Smooth muscle cell of the brain vasculature (primary cell): ENCODE measurements around the gene MYO9A.

ENCODE experiments used
- DNase-seq: peaks from one replicate; pipeline ENCODE4 v3.0.0-alpha.2; 2012; ENCODE audit warnings: low read depth, low spot score

Gene MYO9A

GRCh38 chr15:71782422-71783165, 335.4 kb downstream of the MYO9A start:
- no peak for DNase-seq

DNA sequence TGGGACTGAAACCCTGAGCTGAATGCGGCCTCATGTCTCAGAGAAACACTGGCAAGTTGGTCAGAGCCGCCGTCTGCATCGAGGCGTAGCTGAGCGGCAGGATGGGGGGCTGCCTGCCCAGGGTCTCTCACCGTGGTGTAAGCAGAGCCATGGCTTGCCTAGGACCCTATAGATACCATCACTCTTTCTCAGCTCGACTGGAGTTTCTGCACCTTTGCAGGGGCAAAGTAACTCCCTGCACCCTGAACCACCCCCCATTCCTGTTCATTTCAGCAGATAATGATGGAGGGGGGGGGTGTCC, 336.0 kb downstream of the MYO9A start:
- no peak for DNase-seq

- DNase-seq = no peak
These were observed 336.6 kb downstream of the MYO9A start for GRCh38 chr15:71781179-71781964.

DNA sequence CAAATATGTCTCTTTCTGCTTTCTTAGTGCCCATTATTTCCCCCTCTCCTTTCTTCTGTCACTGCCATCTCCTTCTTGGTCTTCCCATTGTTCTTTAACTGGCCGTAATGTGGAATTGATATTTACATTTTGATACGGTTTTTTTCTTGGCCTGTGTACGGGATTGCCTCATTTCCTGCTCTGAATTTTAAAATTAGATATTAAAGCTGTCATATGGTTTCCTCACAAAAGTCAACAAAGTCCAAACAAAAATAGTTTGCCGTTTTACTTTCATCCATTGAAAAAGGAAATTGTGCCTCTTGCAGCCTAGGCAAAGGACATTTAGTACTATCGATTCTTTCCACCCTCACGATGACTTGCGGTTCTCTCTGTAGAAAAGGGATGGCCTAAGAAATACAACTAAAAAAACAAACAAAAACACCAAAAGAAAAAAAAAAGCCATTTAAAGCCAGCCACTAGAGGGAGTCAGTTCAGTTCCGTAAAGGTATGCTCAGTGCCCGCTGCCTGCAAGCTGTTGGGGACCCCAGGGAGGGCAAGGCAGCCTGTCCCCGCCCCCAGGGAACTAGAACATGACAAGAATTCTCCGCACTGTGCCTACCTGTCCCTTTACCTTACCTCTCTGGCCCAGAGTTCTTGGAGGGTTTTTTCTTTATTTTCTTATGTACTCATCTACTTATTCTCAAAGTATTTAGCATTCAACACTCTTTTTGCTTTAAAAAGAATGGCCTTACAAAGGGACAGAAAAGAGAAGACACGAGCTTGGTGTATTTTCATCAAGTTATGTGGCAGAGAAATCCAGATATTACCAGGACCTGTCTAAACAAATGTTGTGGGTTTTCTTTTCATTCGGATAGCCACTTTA, 337.6 kb downstream of the MYO9A start:
- DNase-seq = peak; percentile 31

GRCh38 chr15:71779073-71779797, 338.7 kb downstream of the MYO9A start:
- no peak for DNase-seq

- DNase-seq = no peak
These were observed 340.6 kb downstream of the MYO9A start for GRCh38 chr15:71777216-71777943.

GRCh38 chr15:71776304-71776703, 341.6 kb downstream of the MYO9A start:
- DNase-seq = no peak

GRCh38 chr15:71775856-71776255, 342.1 kb downstream of the MYO9A start:
- DNase-seq = no peak

DNA sequence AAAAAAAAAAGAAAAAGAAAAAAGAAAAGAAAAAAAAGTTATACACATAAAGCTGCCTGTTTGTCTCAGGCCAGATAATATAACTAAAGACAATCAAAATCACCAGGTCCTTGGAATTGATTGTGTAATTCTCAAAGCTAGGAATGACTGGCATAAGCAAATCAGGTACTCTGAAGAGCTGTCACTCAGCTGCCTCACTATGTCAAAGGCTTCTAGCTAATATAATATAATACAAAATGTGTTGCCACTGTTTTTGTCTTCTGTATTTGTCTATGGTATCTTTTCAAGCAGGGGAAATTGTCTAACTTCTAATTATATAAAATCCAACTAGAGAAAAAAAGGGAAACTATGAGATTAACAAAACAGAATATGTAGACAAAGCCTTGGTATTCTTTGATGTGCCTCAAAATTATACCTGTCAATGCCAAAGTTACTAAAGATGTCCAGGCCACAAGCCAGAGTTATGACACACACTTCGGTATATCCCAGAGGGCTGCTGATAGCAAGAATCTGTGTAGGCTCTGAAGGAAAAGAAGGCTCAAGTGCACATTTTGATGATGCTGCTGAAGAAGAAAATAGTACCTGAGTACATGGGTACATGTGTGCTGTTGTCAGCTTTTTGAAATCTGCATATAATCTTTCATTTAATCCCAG, 344.6 kb downstream of the MYO9A start:
- no peak for DNase-seq
